ENCODE measurements around the gene LAMA1. TPM values are rescaled to one million over a fixed set of nuclear protein-coding genes. Genes with fewer than 3 reads are reported as not detected.

LAMA1 gene
- total and polyA plus RNA-seq, 2 of the 4 experiments (the other 2 are of a cell fraction): 10.9 to 15.5 TPM

DNA sequence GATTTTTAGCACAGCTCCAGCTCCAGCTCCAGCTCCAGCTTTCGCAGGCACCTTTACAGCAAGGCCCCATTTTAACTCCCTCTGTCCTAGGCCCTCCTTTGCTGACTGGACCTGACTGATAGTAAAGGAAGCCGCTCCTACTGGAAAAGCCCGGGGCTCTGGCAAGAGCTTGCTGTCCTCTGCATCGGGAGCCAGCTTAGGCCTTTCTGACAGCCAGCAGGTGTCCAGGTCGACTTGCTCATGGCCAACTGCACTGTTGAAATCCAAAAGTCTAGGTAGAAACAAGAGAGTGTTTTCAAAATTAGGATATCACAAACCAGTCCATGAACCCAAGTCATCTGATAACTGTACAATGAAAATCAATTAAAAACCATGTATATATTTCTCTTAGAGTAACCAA lies 161.1 kb downstream of the LAMA1 start:
- Histone ChIP-seq H3K36me3 (ENCODE audit: control insufficient read depth, insufficient read depth, low read length) (peaks cover 17% of the 10 kb centered on the region), H2AK9ac (replicated peaks; ENCODE audit: low read depth, low read length, poor library complexity) (no peak overlapping the region), H4K8ac (ENCODE audit: low read depth in 2 of 2, low read length in 2 of 2) (no peak overlapping the region), H3K27ac (ENCODE audit: insufficient read depth, low read length) (no peak overlapping the region), H3K9me1 (ENCODE audit: insufficient read depth, low read length) (no peaks in the 10 kb centered on the region; the same call in 1 of the 2 replicates), H2BK15ac (ENCODE audit: low read depth, low read length) (no peak overlapping the region), H3K56ac (ENCODE audit: extremely low read depth, insufficient read depth, low read length) (no peak overlapping the region), H3K18ac (ENCODE audit: low read depth, low read length) (no peak overlapping the region), H3K4me2 (ENCODE audit: low read depth, low read length) (no peak overlapping the region), H4K20me1 (ENCODE audit: insufficient read depth, low read length) (no peaks in the 10 kb centered on the region), H2AK5ac (ENCODE audit: low read depth, low read length) (no peak overlapping the region), H2BK5ac (ENCODE audit: low read depth, low read length, poor library complexity, severe bottlenecking) (no peak overlapping the region), H4K91ac (ENCODE audit: insufficient read depth, low read depth, low read length) (no peak overlapping the region), H3K4me1 (ENCODE audit: control insufficient read depth, insufficient read depth, low read length) (no peaks in the 10 kb centered on the region), H4K5ac (ENCODE audit: low read depth, low read length) (no peak overlapping the region), H3K23ac (ENCODE audit: low read depth, low read length) (no peak overlapping the region), H3K14ac (replicated peaks; ENCODE audit: low read depth, low read length) (no peak overlapping the region), H3K27me3 (ENCODE audit: control insufficient read depth, insufficient read depth, low read length) (no peaks in the 10 kb centered on the region), H2AFZ (replicated peaks; ENCODE audit: low read length, poor library complexity) (no peak overlapping the region), H2BK20ac (ENCODE audit: low read depth, low read length) (no peak overlapping the region), H3K9me3 (ENCODE audit: control insufficient read depth, insufficient read depth, low read length) (no peaks in the 10 kb centered on the region), H3K79me1 (ENCODE audit: low read depth in 1 of 2, low read length in 2 of 2) (no peaks in the 10 kb centered on the region), H2BK120ac (ENCODE audit: low read depth, low read length) (no peak overlapping the region), H3K9ac (ENCODE audit: low read depth, low read length) (no peak overlapping the region), H3K4me3 (ENCODE audit: insufficient read depth, low read depth, low read length) (no peak overlapping the region), H3K4ac (ENCODE audit: low read depth, low read length) (no peak overlapping the region)
- BruUV-seq (replicated peaks): no TSS peak
- in situ Hi-C loops (cut with MboI; ENCODE audit: low sequenced_read_pairs): no loop called here
- POLR2A ChIA-PET (ENCODE audit: unreplicated experiment): no interaction called here
- DNase-seq: no peak
- no CpG with 5 or more reads among the region's 5 CpGs for WGBS, 2 experiments (ENCODE audit: extremely low coverage in 2 of 2, insufficient read length in 1 of 2)
- intact Hi-C loops (cut with micrococcal nuclease): no loop called here
- CTCF ChIA-PET: no interaction called here
- no peak for ATAC-seq (ENCODE audit: low read depth)
- TF ChIP-seq, protein P1, sequence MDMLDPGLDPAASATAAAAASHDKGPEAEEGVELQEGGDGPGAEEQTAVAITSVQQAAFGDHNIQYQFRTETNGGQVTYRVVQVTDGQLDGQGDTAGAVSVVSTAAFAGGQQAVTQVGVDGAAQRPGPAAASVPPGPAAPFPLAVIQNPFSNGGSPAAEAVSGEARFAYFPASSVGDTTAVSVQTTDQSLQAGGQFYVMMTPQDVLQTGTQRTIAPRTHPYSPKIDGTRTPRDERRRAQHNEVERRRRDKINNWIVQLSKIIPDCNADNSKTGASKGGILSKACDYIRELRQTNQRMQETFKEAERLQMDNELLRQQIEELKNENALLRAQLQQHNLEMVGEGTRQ (IDR thresholded peaks at IDR 0.05; ENCODE audit: low read depth, low read length): no peak
- TF ChIP-seq BHLHE40 (IDR thresholded peaks at IDR 0.05; ENCODE audit: low read depth, low read length): no peak
- TF ChIP-seq NFE2L2 (IDR thresholded peaks at IDR 0.05; ENCODE audit: low read depth, low read length): no peak
- no peak for TF ChIP-seq RAD21 (IDR thresholded peaks at IDR 0.05; ENCODE audit: low read length)
- TF ChIP-seq MAFK (IDR thresholded peaks at IDR 0.05; ENCODE audit: low read depth, low read length): no peak
- TF ChIP-seq MXI1 (IDR thresholded peaks at IDR 0.05; ENCODE audit: borderline replicate concordance, low read depth, low read length): no peak
- TF ChIP-seq SMC3 (IDR thresholded peaks at IDR 0.05; ENCODE audit: low read depth, low read length): no peak
- TF ChIP-seq, protein P2, sequence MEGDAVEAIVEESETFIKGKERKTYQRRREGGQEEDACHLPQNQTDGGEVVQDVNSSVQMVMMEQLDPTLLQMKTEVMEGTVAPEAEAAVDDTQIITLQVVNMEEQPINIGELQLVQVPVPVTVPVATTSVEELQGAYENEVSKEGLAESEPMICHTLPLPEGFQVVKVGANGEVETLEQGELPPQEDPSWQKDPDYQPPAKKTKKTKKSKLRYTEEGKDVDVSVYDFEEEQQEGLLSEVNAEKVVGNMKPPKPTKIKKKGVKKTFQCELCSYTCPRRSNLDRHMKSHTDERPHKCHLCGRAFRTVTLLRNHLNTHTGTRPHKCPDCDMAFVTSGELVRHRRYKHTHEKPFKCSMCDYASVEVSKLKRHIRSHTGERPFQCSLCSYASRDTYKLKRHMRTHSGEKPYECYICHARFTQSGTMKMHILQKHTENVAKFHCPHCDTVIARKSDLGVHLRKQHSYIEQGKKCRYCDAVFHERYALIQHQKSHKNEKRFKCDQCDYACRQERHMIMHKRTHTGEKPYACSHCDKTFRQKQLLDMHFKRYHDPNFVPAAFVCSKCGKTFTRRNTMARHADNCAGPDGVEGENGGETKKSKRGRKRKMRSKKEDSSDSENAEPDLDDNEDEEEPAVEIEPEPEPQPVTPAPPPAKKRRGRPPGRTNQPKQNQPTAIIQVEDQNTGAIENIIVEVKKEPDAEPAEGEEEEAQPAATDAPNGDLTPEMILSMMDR (conservative IDR thresholded peaks at IDR 0.05; ENCODE audit: low read depth, low read length): no peak
- TF ChIP-seq, protein P3, sequence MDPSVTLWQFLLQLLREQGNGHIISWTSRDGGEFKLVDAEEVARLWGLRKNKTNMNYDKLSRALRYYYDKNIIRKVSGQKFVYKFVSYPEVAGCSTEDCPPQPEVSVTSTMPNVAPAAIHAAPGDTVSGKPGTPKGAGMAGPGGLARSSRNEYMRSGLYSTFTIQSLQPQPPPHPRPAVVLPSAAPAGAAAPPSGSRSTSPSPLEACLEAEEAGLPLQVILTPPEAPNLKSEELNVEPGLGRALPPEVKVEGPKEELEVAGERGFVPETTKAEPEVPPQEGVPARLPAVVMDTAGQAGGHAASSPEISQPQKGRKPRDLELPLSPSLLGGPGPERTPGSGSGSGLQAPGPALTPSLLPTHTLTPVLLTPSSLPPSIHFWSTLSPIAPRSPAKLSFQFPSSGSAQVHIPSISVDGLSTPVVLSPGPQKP (IDR thresholded peaks at IDR 0.05; ENCODE audit: borderline replicate concordance, low read depth, low read length): no peak
- TF ChIP-seq FOS (IDR thresholded peaks at IDR 0.05; ENCODE audit: low read depth, low read length): no peak
- TF ChIP-seq POLR2A (IDR thresholded peaks at IDR 0.05; ENCODE audit: low read depth, low read length): no peak
- no peak for TF ChIP-seq MAZ (IDR thresholded peaks at IDR 0.05; ENCODE audit: borderline replicate concordance, low read depth, low read length)
- no peak for TF ChIP-seq RFX5 (IDR thresholded peaks at IDR 0.05; ENCODE audit: low read depth, low read length)
- TF ChIP-seq CHD1 (IDR thresholded peaks at IDR 0.05; ENCODE audit: low read depth, low read length): no peak
- TF ChIP-seq CEBPB (IDR thresholded peaks at IDR 0.05; ENCODE audit: low read depth, low read length): no peak
- TF ChIP-seq RCOR1 (IDR thresholded peaks at IDR 0.05; ENCODE audit: insufficient replicate concordance, low read length): no peak
- dilution Hi-C loops (cut with HindIII; ENCODE audit: low sequenced_read_pairs, unreplicated experiment): no loop called here
